Natural killer cell (primary cell): ENCODE results near the gene CLRN3. TPM values are rescaled to one million over a fixed set of nuclear protein-coding genes. Genes with fewer than 3 reads are reported as not detected.

Experiments
- ATAC-seq, 3 donors: fragments of 150-1000 bp in 2 of 3; fragments of 200-7000 bp in 1 of 3; cut with Tn5 transposase; 1 replicate in 1 of 3; 2 replicates in 2 of 3; pipeline ENCODE4 v1.10.0; 2021; ENCODE audit warnings: mild to moderate bottlenecking in 2 of 3, moderate library complexity in 2 of 3
- DNase-seq, 2 donors: peaks; one replicate each; pipeline versions ENCODE4 v3.0.0 to v3.0.0-alpha.2; 2013 to 2021; ENCODE audit warnings: mixed read lengths in 1 of 2
- H3K27ac ChIP-seq: one replicate; pipeline ENCODE4 v1.5.1; 2013; ENCODE audit warnings: mild to moderate bottlenecking, low read length
- H3K27me3 ChIP-seq: one replicate; pipeline ENCODE4 v1.6.1; 2013; ENCODE audit warnings: low read length; ENCODE audit not compliant: control insufficient read depth, insufficient read depth
- H3K36me3 ChIP-seq: one replicate; pipeline ENCODE4 v1.6.1; 2013; ENCODE audit warnings: low read length; ENCODE audit not compliant: control insufficient read depth, insufficient read depth
- H3K4me1 ChIP-seq: one replicate; pipeline ENCODE4 v1.6.1; 2013; ENCODE audit warnings: low read length; ENCODE audit not compliant: control insufficient read depth, insufficient read depth
- H3K4me3 ChIP-seq: one replicate; pipeline ENCODE4 v1.5.1; 2013; ENCODE audit warnings: low read length
- H3K9me3 ChIP-seq: one replicate; pipeline ENCODE4 v1.6.1; 2013; ENCODE audit warnings: low read length; ENCODE audit not compliant: control insufficient read depth, insufficient read depth
- H3K27ac Mint-ChIP-seq, 2 donors: one replicate each; pipeline ENCODE4 v1.8.0; 2022; ENCODE audit warnings: mild to moderate bottlenecking in 2 of 2, mixed read lengths in 2 of 2, moderate library complexity in 1 of 2
- H3K27me3 Mint-ChIP-seq, 2 donors: one replicate each; pipeline ENCODE4 v1.8.0; 2022; ENCODE audit warnings: low read depth in 2 of 2, mixed read lengths in 2 of 2
- H3K36me3 Mint-ChIP-seq: one replicate; pipeline ENCODE4 v1.8.0; 2022; ENCODE audit warnings: mixed read lengths
- H3K4me1 Mint-ChIP-seq, 2 donors: one replicate each; pipeline ENCODE4 v1.8.0; 2022; ENCODE audit warnings: mixed read lengths in 2 of 2
- H3K4me3 Mint-ChIP-seq: one replicate; pipeline ENCODE4 v1.8.0; 2022; ENCODE audit warnings: mild to moderate bottlenecking, moderate library complexity, mixed read lengths
- H3K9me3 Mint-ChIP-seq, 2 donors: one replicate each; pipeline ENCODE4 v1.8.0; 2022; ENCODE audit warnings: mixed read lengths in 2 of 2
- WGBS: methylation state at CpG from one replicate; pipeline ENCODE4 v1.1.7; 2013; ENCODE audit warnings: missing lambda C conversion rate; ENCODE audit not compliant: insufficient coverage; 5-methylcytosine and 5-hydroxymethylcytosine counted together
- intact Hi-C: fragments of 100-400 bp; cut with micrococcal nuclease; formaldehyde crosslinking; loops from one replicate; pipeline ENCODE4 v1.14.2; 2022
- total RNA-seq, 4 donors: library from RNA; stranded (reverse); fragments of 120-200 nt in 1 of 4; gene quantifications; one replicate each; pipeline versions ENCODE4 v1.2.3 to v1.2.4, GENCODE V29; 2013 to 2022
- TF ChIP-seq, protein P1 (sequence below): fragments of 200-600 bp; IDR thresholded peaks from one replicate; pipeline ENCODE4 v1.8.0; 2022; ENCODE audit warnings: antibody characterized with exemption

Gene CLRN3
- total RNA-seq, 3 donors from 2014 or later (not counting 1 experiment from before 2014, with no cell fraction given): not detected

DNA sequence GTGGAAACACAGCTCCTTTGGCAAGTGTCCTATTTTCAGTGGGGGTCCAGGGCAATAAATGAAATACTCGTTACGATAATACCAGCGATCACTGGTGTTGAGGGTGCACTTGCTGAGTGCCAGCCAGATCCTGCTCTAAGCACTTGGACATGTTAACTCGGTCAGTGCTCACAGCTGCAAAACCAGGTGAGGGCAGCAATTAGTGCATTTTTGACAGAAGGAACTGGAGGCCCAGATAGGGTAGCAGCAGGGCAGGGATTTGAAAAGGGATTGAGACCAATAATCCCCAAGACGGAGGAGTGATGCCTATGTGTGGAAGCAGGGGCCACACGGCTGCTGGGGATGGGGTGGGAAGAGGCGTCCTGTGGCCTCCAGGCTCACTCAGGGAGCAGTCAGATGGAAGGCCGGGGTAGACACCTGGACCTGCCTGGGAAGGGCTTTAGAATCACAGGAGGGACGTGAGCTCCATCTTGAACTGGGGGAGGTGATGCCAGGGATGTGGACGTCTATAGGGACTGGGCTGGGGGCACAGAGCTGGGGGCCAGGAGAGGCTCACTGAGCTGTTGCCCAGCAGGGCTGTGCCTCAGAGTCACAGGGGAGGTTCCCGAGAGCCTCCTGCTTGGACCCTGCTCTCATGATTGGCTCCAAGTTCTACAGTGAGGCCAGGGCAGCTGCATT, 28.5 kb upstream of the CLRN3 start:
- Histone ChIP-seq H3K27ac (no peak overlapping the region), H3K36me3 (no peaks in the 10 kb centered on the region)
- ATAC-seq: no peak

DNA sequence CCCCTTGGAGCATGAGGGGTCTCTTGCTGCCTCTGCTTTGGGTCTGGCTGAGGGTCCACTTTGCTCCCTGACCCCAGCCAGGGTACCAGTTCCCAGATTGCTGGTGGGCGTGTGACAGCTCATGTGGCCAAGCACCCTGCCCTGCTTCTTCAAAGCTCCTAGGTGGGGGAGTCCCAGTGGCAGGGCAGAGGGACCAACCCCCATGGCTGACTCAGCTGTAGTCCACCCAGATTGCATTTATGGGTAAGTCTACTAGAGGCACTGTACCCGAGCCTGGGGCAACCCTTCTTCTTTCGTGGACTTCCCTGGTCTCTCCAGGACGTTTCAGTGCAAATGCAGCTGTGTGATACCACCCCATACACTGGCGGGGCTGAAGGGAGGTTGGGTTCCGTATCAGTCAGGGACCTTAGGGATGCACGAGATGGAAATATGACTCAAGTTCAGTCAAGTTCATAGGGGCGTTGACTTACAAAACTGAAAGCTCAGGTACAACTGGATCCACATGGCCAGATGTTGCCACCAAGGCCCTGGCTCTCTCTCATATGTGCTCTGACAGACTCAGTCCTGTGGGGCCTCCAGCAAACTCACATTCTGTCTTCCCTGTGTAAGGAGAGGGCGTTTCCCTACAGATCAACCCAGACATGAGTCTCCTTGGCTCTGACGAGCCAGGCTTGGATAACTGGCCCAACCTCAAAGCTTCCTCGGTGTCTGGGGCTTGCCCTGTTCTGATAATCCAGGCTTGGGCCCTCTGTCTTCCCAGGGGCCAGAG, 27.7 kb upstream of the CLRN3 start:
- no peaks in the 10 kb centered on the region for H3K36me3 Mint-ChIP-seq
- Histone ChIP-seq H3K4me1 (peaks cover 32% of the 10 kb centered on the region), H3K36me3 (no peaks in the 10 kb centered on the region), H3K4me3 (no peak overlapping the region), H3K27me3 (no peaks in the 10 kb centered on the region), H3K9me3 (no peaks in the 10 kb centered on the region), H3K27ac (no peak overlapping the region)
- ATAC-seq (no peak), DNase-seq (no peak)
- H3K27me3 Mint-ChIP-seq: no peaks in the 10 kb centered on the region
- peaks cover 10 to 16% of the 10 kb centered on the region in 2 donors for H3K4me1 Mint-ChIP-seq
- no peak overlapping the region for H3K27ac Mint-ChIP-seq
- TF ChIP-seq, protein P1, sequence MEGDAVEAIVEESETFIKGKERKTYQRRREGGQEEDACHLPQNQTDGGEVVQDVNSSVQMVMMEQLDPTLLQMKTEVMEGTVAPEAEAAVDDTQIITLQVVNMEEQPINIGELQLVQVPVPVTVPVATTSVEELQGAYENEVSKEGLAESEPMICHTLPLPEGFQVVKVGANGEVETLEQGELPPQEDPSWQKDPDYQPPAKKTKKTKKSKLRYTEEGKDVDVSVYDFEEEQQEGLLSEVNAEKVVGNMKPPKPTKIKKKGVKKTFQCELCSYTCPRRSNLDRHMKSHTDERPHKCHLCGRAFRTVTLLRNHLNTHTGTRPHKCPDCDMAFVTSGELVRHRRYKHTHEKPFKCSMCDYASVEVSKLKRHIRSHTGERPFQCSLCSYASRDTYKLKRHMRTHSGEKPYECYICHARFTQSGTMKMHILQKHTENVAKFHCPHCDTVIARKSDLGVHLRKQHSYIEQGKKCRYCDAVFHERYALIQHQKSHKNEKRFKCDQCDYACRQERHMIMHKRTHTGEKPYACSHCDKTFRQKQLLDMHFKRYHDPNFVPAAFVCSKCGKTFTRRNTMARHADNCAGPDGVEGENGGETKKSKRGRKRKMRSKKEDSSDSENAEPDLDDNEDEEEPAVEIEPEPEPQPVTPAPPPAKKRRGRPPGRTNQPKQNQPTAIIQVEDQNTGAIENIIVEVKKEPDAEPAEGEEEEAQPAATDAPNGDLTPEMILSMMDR: no peak
- 84% methylated on average over 11 of the region's 11 CpGs for WGBS
- H3K9me3 Mint-ChIP-seq: no peaks in the 10 kb centered on the region
- intact Hi-C loops: no loop called here
- no peak overlapping the region for H3K4me3 Mint-ChIP-seq

More for the DNA sequence above, 28.5 kb upstream of the CLRN3 start:
- 91% methylated on average over 11 of the region's 11 CpGs for WGBS
- Histone ChIP-seq H3K4me3 (no peak overlapping the region), H3K27me3 (no peaks in the 10 kb centered on the region), H3K4me1 (peaks cover 35% of the 10 kb centered on the region), H3K9me3 (no peaks in the 10 kb centered on the region)
- no peaks in the 10 kb centered on the region for H3K9me3 Mint-ChIP-seq
- H3K27me3 Mint-ChIP-seq: no peaks in the 10 kb centered on the region
- TF ChIP-seq, protein P1: no peak
- H3K4me3 Mint-ChIP-seq: no peak overlapping the region
- H3K36me3 Mint-ChIP-seq: no peaks in the 10 kb centered on the region
- peaks cover 13 to 16% of the 10 kb centered on the region in 2 donors for H3K4me1 Mint-ChIP-seq
- no peak overlapping the region for H3K27ac Mint-ChIP-seq
- intact Hi-C loops: no loop called here
- DNase-seq: no peak

DNA sequence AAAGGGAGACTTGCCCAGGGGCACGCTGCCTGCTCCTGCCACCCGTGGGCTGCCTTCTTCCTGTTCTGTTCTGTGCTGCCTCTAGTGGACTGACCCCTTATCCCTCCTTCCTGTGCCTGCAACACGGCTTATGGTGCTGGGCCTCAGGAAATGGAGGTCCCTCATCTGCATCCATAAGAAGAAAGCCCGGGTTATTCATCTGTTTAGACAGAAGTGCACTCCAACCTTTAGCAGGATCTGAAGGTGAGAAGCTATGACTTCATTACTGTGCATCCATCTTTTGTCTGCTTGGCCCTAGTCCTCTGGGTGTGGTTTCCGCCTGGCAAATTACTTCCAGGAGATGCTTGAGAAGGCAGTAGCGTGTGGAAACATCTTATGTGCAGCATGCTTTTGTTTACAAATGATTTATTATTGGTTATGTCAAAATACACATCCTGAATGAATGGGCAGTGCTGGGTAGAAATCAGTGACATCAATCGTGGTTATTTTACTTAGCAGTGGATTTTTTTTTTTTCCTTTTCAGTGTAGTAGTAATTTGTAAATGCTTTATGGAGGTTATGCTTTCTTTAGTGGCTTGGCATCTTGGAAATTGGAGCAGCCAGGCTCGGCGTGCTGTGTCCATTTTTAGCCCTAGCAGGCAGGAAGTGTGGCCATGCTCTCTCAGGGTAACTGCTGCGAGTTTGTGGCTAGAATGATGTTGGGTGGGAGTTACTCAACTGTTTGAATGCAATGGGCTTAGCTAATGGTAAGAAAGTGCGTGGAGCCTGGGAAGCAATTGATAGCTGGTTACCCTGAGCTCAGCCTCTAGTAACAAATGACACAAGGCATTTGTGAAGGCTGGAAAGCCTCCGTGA, 26.9 kb upstream of the CLRN3 start:
- ATAC-seq (peak in 2 of 3 donors; percentile 58 to 60), DNase-seq (no peak)
- H3K9me3 ChIP-seq: no peaks in the 10 kb centered on the region
- no peak overlapping the region for H3K27ac ChIP-seq
- intact Hi-C loops: no loop called here
- 29% methylated on average over 12 of the region's 12 CpGs for WGBS
- Mint-ChIP-seq H3K9me3 (no peaks in the 10 kb centered on the region), H3K27me3 (peaks cover 0 to 1% of the 10 kb centered on the region in 2 donors), H3K36me3 (no peaks in the 10 kb centered on the region), H3K4me3 (no peak overlapping the region), H3K27ac (no peak overlapping the region), H3K4me1 (peaks cover 10 to 12% of the 10 kb centered on the region in 2 donors)
- TF ChIP-seq, protein P1: no peak
- no peak overlapping the region for H3K4me3 ChIP-seq
- H3K4me1 ChIP-seq: peaks cover 26% of the 10 kb centered on the region
- no peaks in the 10 kb centered on the region for H3K36me3 ChIP-seq
- H3K27me3 ChIP-seq: no peaks in the 10 kb centered on the region
